MV-4-11 (cell line): ENCODE results near the gene NCOA4.
"Not testable (repeated sequence)": the region's sequence is repeated elsewhere in the genome, so short reads cannot be mapped to it uniquely, and the experiment has no call there.

Experiments used
- DNase-seq: peaks from one replicate; lab custom pipeline; 2025; lab: John Stamatoyannopoulos, UW

Gene NCOA4

GRCh38 chr10:46019569-46020343 is 10.7 kb downstream of the NCOA4 start:
- DNase-seq = peak; percentile 23

GRCh38 chr10:46019177-46019528 is 11.3 kb downstream of the NCOA4 start:
- no peak for DNase-seq

GRCh38 chr10:46018453-46019176 is 11.8 kb downstream of the NCOA4 start:
- DNase-seq = peak; percentile 67

GRCh38 chr10:46017733-46018132 is 12.7 kb downstream of the NCOA4 start:
- no peak for DNase-seq

- DNase-seq = no peak
Observed at GRCh38 chr10:46016811-46017210, 13.6 kb downstream of the NCOA4 start.

- DNase-seq = no peak
Observed at GRCh38 chr10:46016190-46016589, 14.2 kb downstream of the NCOA4 start.

- DNase-seq = no peak
Observed at GRCh38 chr10:46014683-46015405, 15.6 kb downstream of the NCOA4 start.

GRCh38 chr10:46014206-46014605 is 16.2 kb downstream of the NCOA4 start:
- DNase-seq = no peak

- no peak for DNase-seq
Observed at GRCh38 chr10:46012746-46013145, 17.7 kb downstream of the NCOA4 start.

GRCh38 chr10:46006219-46006618 is 24.2 kb downstream of the NCOA4 start:
- no peak for DNase-seq

- DNase-seq = no peak
Observed at GRCh38 chr10:46005383-46005782, 25.0 kb downstream of the NCOA4 start.

- DNase-seq = no peak
Observed at GRCh38 chr10:46004963-46005362, 25.5 kb downstream of the NCOA4 start.

- no peak for DNase-seq
Observed at GRCh38 chr10:46002916-46003693, 27.3 kb downstream of the NCOA4 start.

- not testable (repeated sequence) for DNase-seq
Observed at GRCh38 chr10:46002189-46002687, 28.2 kb downstream of the NCOA4 start.

GRCh38 chr10:46001187-46001756 is 29.2 kb downstream of the NCOA4 start:
- no peak for DNase-seq

GRCh38 chr10:46000538-46000937 is 29.9 kb downstream of the NCOA4 start:
- no peak for DNase-seq

GRCh38 chr10:45999955-46000354 is 30.5 kb downstream of the NCOA4 start:
- not testable (repeated sequence) for DNase-seq

GRCh38 chr10:45997994-45998763 is 32.2 kb downstream of the NCOA4 start:
- no peak for DNase-seq

- no peak for DNase-seq
Observed at GRCh38 chr10:45997557-45997956, 32.9 kb downstream of the NCOA4 start.

- DNase-seq = not testable (repeated sequence)
Observed at GRCh38 chr10:45985590-45985989, 44.8 kb downstream of the NCOA4 start.

GRCh38 chr10:45984473-45984872 is 46.0 kb downstream of the NCOA4 start:
- DNase-seq = not testable (repeated sequence)
